Caco-2 (cell line): ENCODE results near the gene NPIPB6. TPM values are rescaled to one million over a fixed set of nuclear protein-coding genes. Genes with fewer than 3 reads are reported as not detected.

Experiments used
- BruUV-seq: library from RNA; stranded (reverse); fragments of 400-500 nt; replicated peaks from 2 replicates; lab custom pipeline; 2021; lab: Mats Ljungman, UMichigan
- CTCF ChIA-PET: fragments of 300-600 bp; sonication (Branson Sonifier 250); formaldehyde crosslinking; loops from one replicate; lab custom pipeline; 2022; ENCODE audit warnings: antibody characterized with exemption; lab: Charles Lee
- POLR2A ChIA-PET: fragments of 300-600 bp; sonication (Branson Sonifier 250); formaldehyde crosslinking; loops from one replicate; lab custom pipeline; 2022; ENCODE audit warnings: antibody characterized with exemption; lab: Charles Lee
- DNase-seq, 2 experiments: peaks; one replicate each; pipeline versions ENCODE4 v3.0.0 to v3.0.0-alpha.2; 2020 to 2022
- H3K27me3 ChIP-seq: replicated peaks from 2 replicates; pipeline ENCODE4 v1.6.0; 2011; ENCODE audit warnings: low read length; ENCODE audit not compliant: control insufficient read depth, insufficient read depth
- H3K36me3 ChIP-seq: 2 replicates; pipeline ENCODE4 v1.5.1; 2011; ENCODE audit warnings: low read length; ENCODE audit not compliant: control insufficient read depth, insufficient read depth
- H3K4me1 ChIP-seq: fragments of 250-450 bp; sonication (Bioruptor Pico); 2 replicates; pipeline ENCODE4 v1.5.1; 2020; ENCODE audit warnings: mild to moderate bottlenecking
- H3K4me3 ChIP-seq: 2 replicates; pipeline ENCODE4 v1.5.1; 2011; ENCODE audit warnings: low read depth, mild to moderate bottlenecking, control low read depth, low read length
- H3K9me3 ChIP-seq: fragments of 250-450 bp; sonication (Bioruptor Pico); 2 replicates; pipeline ENCODE4 v1.5.1; 2020; ENCODE audit warnings: mild to moderate bottlenecking, moderate library complexity
- H3K27ac Mint-ChIP-seq: one replicate; pipeline ENCODE4 v1.8.0; 2022; ENCODE audit warnings: mixed read lengths; ENCODE audit not compliant: unreplicated experiment
- H3K27me3 Mint-ChIP-seq: one replicate; pipeline ENCODE4 v1.8.0; 2022; ENCODE audit warnings: mixed read lengths; ENCODE audit not compliant: insufficient read depth, unreplicated experiment
- H3K36me3 Mint-ChIP-seq: one replicate; pipeline ENCODE4 v1.8.0; 2022; ENCODE audit warnings: mild to moderate bottlenecking, mixed read lengths; ENCODE audit not compliant: insufficient read depth, unreplicated experiment
- H3K4me1 Mint-ChIP-seq: one replicate; pipeline ENCODE4 v1.8.0; 2022; ENCODE audit warnings: low read depth, mixed read lengths; ENCODE audit not compliant: unreplicated experiment
- H3K4me3 Mint-ChIP-seq: one replicate; pipeline ENCODE4 v1.8.0; 2022; ENCODE audit warnings: mild to moderate bottlenecking, moderate library complexity, mixed read lengths; ENCODE audit not compliant: unreplicated experiment
- H3K9me3 Mint-ChIP-seq: one replicate; pipeline ENCODE4 v1.8.0; 2022; ENCODE audit warnings: mixed read lengths; ENCODE audit not compliant: unreplicated experiment
- CTCF ChIP-seq, 2 experiments: fragments of 200-600 bp in 1 of 2; IDR thresholded peaks; 1 replicate in 1 of 2; 2 replicates in 1 of 2; pipeline versions ENCODE4 v1.5.1 to v1.8.0; 2011 to 2022; ENCODE audit warnings: antibody characterized with exemption in 1 of 2, control low read depth in 1 of 2, inconsistent platforms in 1 of 2, low read depth in 1 of 2, low read length in 1 of 2, mild to moderate bottlenecking in 1 of 2, moderate library complexity in 1 of 2; ENCODE audit not compliant: insufficient read depth in 1 of 2, severe bottlenecking in 1 of 2, unreplicated experiment in 1 of 2
- intact Hi-C: fragments of 100-400 bp; cut with micrococcal nuclease; formaldehyde crosslinking; loops from one replicate; pipeline ENCODE4 v1.10.0; 2022; ENCODE audit not compliant: unreplicated experiment
- total RNA-seq: library from RNA; stranded (reverse); gene quantifications from 2 replicates; pipeline ENCODE4 v1.2.3, GENCODE V29; 2022

The NPIPB6 gene
- total RNA-seq, 1 experiment from 2014 or later: 1.4 TPM

GRCh38 chr16:28316054-28316453 lies 47.3 kb downstream of the NPIPB6 start:
- Mint-ChIP-seq H3K4me1 (no peaks in the 10 kb centered on the region), H3K27me3 (no peaks in the 10 kb centered on the region), H3K9me3 (no peaks in the 10 kb centered on the region), H3K36me3 (peaks cover 4% of the 10 kb centered on the region), H3K27ac (no peak overlapping the region), H3K4me3 (no peak overlapping the region)
- TF ChIP-seq CTCF (IDR thresholded peaks at IDR 0.05; ENCODE audit: insufficient read depth in 1 of 2, low read depth in 1 of 2, low read length in 1 of 2, severe bottlenecking in 1 of 2, unreplicated experiment in 1 of 2): no peak
- no TSS peak for BruUV-seq
- H3K36me3 ChIP-seq: no peaks in the 10 kb centered on the region
- no peaks in the 10 kb centered on the region for H3K9me3 ChIP-seq
- H3K4me3 ChIP-seq: no peak overlapping the region
- no peaks in the 10 kb centered on the region for H3K27me3 ChIP-seq
- H3K4me1 ChIP-seq: no peaks in the 10 kb centered on the region
- intact Hi-C loops: no loop called here
- POLR2A ChIA-PET: no interaction called here
- CTCF ChIA-PET: no interaction called here
- no peak for DNase-seq

- no peaks in the 10 kb centered on the region for H3K9me3 ChIP-seq
- Mint-ChIP-seq H3K27ac (no peak overlapping the region), H3K9me3 (no peaks in the 10 kb centered on the region), H3K4me1 (no peaks in the 10 kb centered on the region), H3K27me3 (no peaks in the 10 kb centered on the region), H3K36me3 (peaks cover 12% of the 10 kb centered on the region), H3K4me3 (no peak overlapping the region)
- intact Hi-C loops: no loop called here
- TF ChIP-seq CTCF (IDR thresholded peaks at IDR 0.05; ENCODE audit: insufficient read depth in 1 of 2, low read depth in 1 of 2, low read length in 1 of 2, severe bottlenecking in 1 of 2, unreplicated experiment in 1 of 2): no peak
- ChIA-PET POLR2A (no interaction called here), CTCF (no interaction called here)
- H3K27me3 ChIP-seq: no peaks in the 10 kb centered on the region
- no peak overlapping the region for H3K4me3 ChIP-seq
- BruUV-seq: no TSS peak
- DNase-seq: no peak
- H3K4me1 ChIP-seq: no peaks in the 10 kb centered on the region
- H3K36me3 ChIP-seq: no peaks in the 10 kb centered on the region
These were observed 49.7 kb downstream of the NPIPB6 start for GRCh38 chr16:28313587-28313986.

GRCh38 chr16:28312327-28312726 lies 51.0 kb downstream of the NPIPB6 start:
- Mint-ChIP-seq H3K4me1 (no peaks in the 10 kb centered on the region), H3K27ac (no peak overlapping the region), H3K36me3 (peaks cover 14% of the 10 kb centered on the region), H3K4me3 (no peak overlapping the region), H3K9me3 (no peaks in the 10 kb centered on the region), H3K27me3 (no peaks in the 10 kb centered on the region)
- BruUV-seq: no TSS peak
- CTCF ChIA-PET: no interaction called here
- H3K36me3 ChIP-seq: no peaks in the 10 kb centered on the region
- TF ChIP-seq CTCF (IDR thresholded peaks at IDR 0.05; ENCODE audit: insufficient read depth in 1 of 2, low read depth in 1 of 2, low read length in 1 of 2, severe bottlenecking in 1 of 2, unreplicated experiment in 1 of 2): no peak
- H3K27me3 ChIP-seq: no peaks in the 10 kb centered on the region
- POLR2A ChIA-PET: no interaction called here
- no peak for DNase-seq
- H3K9me3 ChIP-seq: no peaks in the 10 kb centered on the region
- intact Hi-C loops: no loop called here
- no peak overlapping the region for H3K4me3 ChIP-seq
- H3K4me1 ChIP-seq: no peaks in the 10 kb centered on the region
